ENCODE results near the gene OSBPL5. TPM values are rescaled to one million over a fixed set of nuclear protein-coding genes. Genes with fewer than 3 reads are reported as not detected.
A peak's percentile ranks its signal among the peaks of the same experiment; 100 is the strongest.

OSBPL5 gene
- total and polyA plus RNA-seq, 9 of the 15 experiments (the other 6 are each of a cell fraction or from before 2014, with no cell fraction given) = 0.06 to 14.8 (median 3.2) TPM

DNA sequence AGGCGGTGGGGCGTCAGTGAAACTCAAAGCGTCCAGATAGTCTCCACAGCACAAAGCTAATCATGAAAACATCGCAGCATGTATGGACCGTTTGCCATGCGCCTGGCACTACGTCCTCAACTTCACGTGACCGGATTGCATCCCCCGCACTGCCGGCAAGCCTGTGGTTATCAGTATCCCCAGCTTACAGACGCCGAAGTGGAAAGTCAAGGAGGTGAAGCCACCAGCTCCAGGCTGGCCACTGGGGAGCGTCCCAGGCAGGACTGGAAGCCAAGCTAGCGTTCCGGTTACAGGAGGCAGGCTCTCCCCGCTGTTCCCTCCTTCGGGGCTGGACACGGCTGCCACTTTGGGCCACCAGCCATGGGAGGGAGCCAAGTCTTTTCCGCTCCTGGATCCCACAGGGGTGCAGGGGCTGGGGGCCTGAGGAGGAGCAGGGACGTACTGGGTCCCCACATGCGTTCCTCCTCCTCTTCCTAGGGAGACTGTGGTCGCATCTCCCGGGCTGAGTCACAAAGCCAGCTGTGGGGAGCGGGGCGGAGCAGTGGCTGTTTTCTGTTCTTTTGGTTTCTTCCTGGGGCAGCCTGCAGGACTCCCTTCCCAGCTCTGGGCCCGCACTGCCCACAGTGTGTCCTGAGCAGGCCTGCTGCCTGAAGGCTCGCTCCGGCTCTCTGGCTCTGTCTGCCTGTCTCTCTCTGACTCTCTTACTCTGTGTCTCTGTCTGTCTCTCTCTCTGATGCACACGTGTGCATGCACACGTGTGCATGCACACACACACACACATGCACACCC lies 4.3 kb upstream of the OSBPL5 start:
- no peaks in the 10 kb centered on the region for H3K9me1 ChIP-seq (ENCODE audit: control insufficient read depth, insufficient read depth, low read length)
- H3K9me3 ChIP-seq (replicated peaks; ENCODE audit: control insufficient read depth, insufficient read depth, low read depth, low read length) = peaks cover 2% of the 10 kb centered on the region; the same call in 1 of the 2 replicates
- intact Hi-C loops (cut with micrococcal nuclease) = loop anchor here (2.0 to 10.0 kb wide), 2 partner anchors 47 to 55 kb away; no protein-coding TSS in a partner anchor
- H2AFZ ChIP-seq (ENCODE audit: low read depth, low read length) = peak overlapping the region; percentile 96
- ATAC-seq = peak; percentile 89
- WGBS (ENCODE audit: insufficient coverage, low coverage, missing lambda C conversion rate) = 4% methylated on average over 31 of the region's 31 CpGs
- DNase-seq (ENCODE audit: extremely low read depth in 1 of 4, low spot score in 3 of 4) = peak; percentile 80 to 96 (median 85)
- H3K79me2 ChIP-seq (ENCODE audit: control insufficient read depth, insufficient read depth, low read length) = peaks cover 3% of the 10 kb centered on the region; the same call in 2 of the 3 replicates
- H3K27me3 ChIP-seq (ENCODE audit: control insufficient read depth in 2 of 2, insufficient read depth in 2 of 2, low read length in 2 of 2) = no peaks in the 10 kb centered on the region; a peak in 1 of 5 replicates
- H3K4me3 ChIP-seq = peak overlapping the region; percentile 19
- no TSS peak for BruUV-seq (replicated peaks)
- peak; percentile 100 for FAIRE-seq
- peaks cover 25 to 64% of the 10 kb centered on the region in 2 experiments for H3K4me1 ChIP-seq (replicated peaks in 1 of 2; ENCODE audit: control insufficient read depth in 2 of 2, insufficient read depth in 2 of 2, low read length in 2 of 2)
- H3K36me3 ChIP-seq (ENCODE audit: control insufficient read depth, insufficient read depth, low read length) = no peaks in the 10 kb centered on the region
- H4K20me1 ChIP-seq (replicated peaks; ENCODE audit: control insufficient read depth, insufficient read depth, low read length) = no peaks in the 10 kb centered on the region; the same call in 1 of the 2 replicates
- H3K4me2 ChIP-seq (ENCODE audit: insufficient read depth, low read length) = peak overlapping the region; percentile 76
- CTCF ChIA-PET (ENCODE audit: low intra/inter-chr PET ratio) = no interaction called here
- POLR2A ChIA-PET = interaction anchor here (0.6 to 1.3 kb wide), 8 partner anchors 12 to 630 kb away, joined by 3 to 7 read pairs (median 4); no protein-coding TSS in a partner anchor
- H3K27ac ChIP-seq (ENCODE audit: extremely low read depth, low read depth, low read length) = peak overlapping the region; percentile 72
- H3K9ac ChIP-seq (ENCODE audit: insufficient read depth in 1 of 2, low read depth in 2 of 2, low read length in 2 of 2) = peak overlapping the region; percentile 58 to 88
- in situ Hi-C loops (cut with MboI) = no loop called here
- peak; percentile 60 for TF ChIP-seq DACH1 (IDR thresholded peaks at IDR 0.05; ENCODE audit: partially characterized antibody)
- TF ChIP-seq ZNF165 (CRISPR knock-in tag; IDR thresholded peaks at IDR 0.05; ENCODE audit: borderline replicate concordance) = no peak
- peak in 1 of 2 experiments; percentile 60; a peak in 2 of 4 replicates for TF ChIP-seq TBL1XR1 (IDR thresholded peaks at IDR 0.05; ENCODE audit: low read length in 2 of 2)
- TF ChIP-seq ZNF830 (CRISPR knock-in tag; IDR thresholded peaks at IDR 0.05) = no peak
- TF ChIP-seq SUPT5H (IDR thresholded peaks at IDR 0.05) = peak; percentile 61
- no peak for TF ChIP-seq ZNF347 (CRISPR knock-in tag; IDR thresholded peaks at IDR 0.05; ENCODE audit: low read depth)
- TF ChIP-seq, protein P1, sequence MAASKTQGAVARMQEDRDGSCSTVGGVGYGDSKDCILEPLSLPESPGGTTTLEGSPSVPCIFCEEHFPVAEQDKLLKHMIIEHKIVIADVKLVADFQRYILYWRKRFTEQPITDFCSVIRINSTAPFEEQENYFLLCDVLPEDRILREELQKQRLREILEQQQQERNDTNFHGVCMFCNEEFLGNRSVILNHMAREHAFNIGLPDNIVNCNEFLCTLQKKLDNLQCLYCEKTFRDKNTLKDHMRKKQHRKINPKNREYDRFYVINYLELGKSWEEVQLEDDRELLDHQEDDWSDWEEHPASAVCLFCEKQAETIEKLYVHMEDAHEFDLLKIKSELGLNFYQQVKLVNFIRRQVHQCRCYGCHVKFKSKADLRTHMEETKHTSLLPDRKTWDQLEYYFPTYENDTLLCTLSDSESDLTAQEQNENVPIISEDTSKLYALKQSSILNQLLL (CRISPR knock-in tag; IDR thresholded peaks at IDR 0.05; ENCODE audit: borderline replicate concordance) = no peak
- peak; percentile 80 for TF ChIP-seq TAL1 (IDR thresholded peaks at IDR 0.05)
- TF ChIP-seq ZNF561 (CRISPR knock-in tag; conservative IDR thresholded peaks at IDR 0.05) = no peak
- peak; percentile 57; the same call in 1 of the 2 replicates for TF ChIP-seq CREB1 (IDR thresholded peaks at IDR 0.05)
- TF ChIP-seq CREB1 (CRISPR knock-in tag; IDR thresholded peaks at IDR 0.05) = peak; percentile 49; the same call in 1 of the 2 replicates
- no peak for TF ChIP-seq SREBF1 (IDR thresholded peaks at IDR 0.05; ENCODE audit: borderline replicate concordance, low read depth, low read length)
- TF ChIP-seq PCBP1 (IDR thresholded peaks at IDR 0.05; ENCODE audit: low read depth, low read length, poor library complexity, severe bottlenecking) = no peak
- TF ChIP-seq KLF1 (tag; IDR thresholded peaks at IDR 0.05) = peak; percentile 42; the same call in 1 of the 2 replicates
- TF ChIP-seq, protein P2, sequence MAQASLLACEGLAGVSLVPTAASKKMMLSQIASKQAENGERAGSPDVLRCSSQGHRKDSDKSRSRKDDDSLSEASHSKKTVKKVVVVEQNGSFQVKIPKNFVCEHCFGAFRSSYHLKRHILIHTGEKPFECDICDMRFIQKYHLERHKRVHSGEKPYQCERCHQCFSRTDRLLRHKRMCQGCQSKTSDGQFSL (CRISPR knock-in tag; IDR thresholded peaks at IDR 0.05) = peak; percentile 53; the same call in 1 of the 2 replicates
- TF ChIP-seq, protein P2 (tag; IDR thresholded peaks at IDR 0.05) = no peak
- peak; percentile 51; the same call in 1 of the 2 replicates for TF ChIP-seq PHF8 (IDR thresholded peaks at IDR 0.05; ENCODE audit: borderline replicate concordance, low read length)
